Effector memory CD4-positive, alpha-beta T cell (primary cell): Measurements from ENCODE around the gene BBS1.
A peak's percentile ranks its signal among the peaks of the same experiment; 100 is the strongest.

ENCODE experiments used
- DNase-seq, 3 donors: peaks; one replicate each; pipeline ENCODE4 v3.0.0-alpha.2; 2020
- H3K27ac ChIP-seq: 2 replicates; pipeline ENCODE4 v1.7.0; 2013; ENCODE audit warnings: mild to moderate bottlenecking, low read length, moderate library complexity; ENCODE audit not compliant: insufficient read depth, poor library complexity, severe bottlenecking
- H3K27me3 ChIP-seq: replicated peaks from 2 replicates; pipeline ENCODE4 v1.7.0; 2013; ENCODE audit warnings: mild to moderate bottlenecking, low read length; ENCODE audit not compliant: insufficient read depth, control insufficient read depth, poor library complexity, severe bottlenecking
- H3K36me3 ChIP-seq: 2 replicates; pipeline ENCODE4 v1.7.0; 2013; ENCODE audit warnings: mild to moderate bottlenecking, low read length, moderate library complexity; ENCODE audit not compliant: control insufficient read depth, insufficient read depth
- H3K4me1 ChIP-seq: 2 replicates; pipeline ENCODE4 v1.7.0; 2013; ENCODE audit warnings: low read length, mild to moderate bottlenecking; ENCODE audit not compliant: control insufficient read depth, insufficient read depth, poor library complexity, severe bottlenecking
- H3K4me3 ChIP-seq: 2 replicates; pipeline ENCODE4 v1.7.0; 2013; ENCODE audit warnings: low read length, low read depth, mild to moderate bottlenecking; ENCODE audit not compliant: insufficient read depth, poor library complexity, severe bottlenecking
- H3K9me3 ChIP-seq: 2 replicates; pipeline ENCODE4 v1.7.0; 2013; ENCODE audit warnings: mild to moderate bottlenecking, low read length, moderate library complexity; ENCODE audit not compliant: control insufficient read depth

Gene BBS1

GRCh38 chr11:66548041-66548440, 37.6 kb downstream of the BBS1 start:
- DNase-seq, result no peak

GRCh38 chr11:66548774-66549630, 38.6 kb downstream of the BBS1 start:
- H3K36me3 ChIP-seq, result no peaks in the 10 kb centered on the region
- H3K27ac ChIP-seq, result no peak overlapping the region
- H3K9me3 ChIP-seq, result no peaks in the 10 kb centered on the region
- no peak overlapping the region for H3K4me3 ChIP-seq
- H3K27me3 ChIP-seq, result no peaks in the 10 kb centered on the region
- DNase-seq, result no peak
- peaks cover 17% of the 10 kb centered on the region for H3K4me1 ChIP-seq

More at GRCh38 chr11:66548041-66548440, 37.6 kb downstream of the BBS1 start:
- no peak overlapping the region for H3K4me3 ChIP-seq
- no peaks in the 10 kb centered on the region for H3K27me3 ChIP-seq
- H3K27ac ChIP-seq, result no peak overlapping the region
- H3K36me3 ChIP-seq, result no peaks in the 10 kb centered on the region
- no peaks in the 10 kb centered on the region for H3K9me3 ChIP-seq
- H3K4me1 ChIP-seq, result peaks cover 25% of the 10 kb centered on the region

- H3K27me3 ChIP-seq, result no peaks in the 10 kb centered on the region
- H3K27ac ChIP-seq, result no peak overlapping the region
- peaks cover 12% of the 10 kb centered on the region for H3K4me1 ChIP-seq
- H3K4me3 ChIP-seq, result no peak overlapping the region
- no peak for DNase-seq
- no peaks in the 10 kb centered on the region for H3K36me3 ChIP-seq
- no peaks in the 10 kb centered on the region for H3K9me3 ChIP-seq
These were observed 39.3 kb downstream of the BBS1 start for GRCh38 chr11:66549696-66550095.

- Histone ChIP-seq H3K27ac (no peak overlapping the region), H3K36me3 (no peaks in the 10 kb centered on the region), H3K4me3 (no peak overlapping the region), H3K9me3 (no peaks in the 10 kb centered on the region), H3K27me3 (no peaks in the 10 kb centered on the region), H3K4me1 (peaks cover 9% of the 10 kb centered on the region)
- no peak for DNase-seq
These were observed 40.5 kb downstream of the BBS1 start for GRCh38 chr11:66550887-66551286.

GRCh38 chr11:66554602-66555001, 44.2 kb downstream of the BBS1 start:
- peaks cover 4% of the 10 kb centered on the region for H3K4me1 ChIP-seq
- H3K27me3 ChIP-seq, result no peaks in the 10 kb centered on the region
- H3K36me3 ChIP-seq, result no peaks in the 10 kb centered on the region
- no peaks in the 10 kb centered on the region for H3K9me3 ChIP-seq
- no peak overlapping the region for H3K27ac ChIP-seq
- DNase-seq, result no peak
- no peak overlapping the region for H3K4me3 ChIP-seq

- no peaks in the 10 kb centered on the region for H3K27me3 ChIP-seq
- peaks cover 4% of the 10 kb centered on the region for H3K4me1 ChIP-seq
- H3K36me3 ChIP-seq, result no peaks in the 10 kb centered on the region
- no peak overlapping the region for H3K27ac ChIP-seq
- DNase-seq, result no peak
- no peaks in the 10 kb centered on the region for H3K9me3 ChIP-seq
- H3K4me3 ChIP-seq, result no peak overlapping the region
These were observed 45.0 kb downstream of the BBS1 start for GRCh38 chr11:66555416-66555815.

GRCh38 chr11:66556086-66556485, 45.7 kb downstream of the BBS1 start:
- H3K36me3 ChIP-seq, result no peaks in the 10 kb centered on the region
- no peaks in the 10 kb centered on the region for H3K27me3 ChIP-seq
- no peak overlapping the region for H3K4me3 ChIP-seq
- peaks cover 4% of the 10 kb centered on the region for H3K4me1 ChIP-seq
- no peaks in the 10 kb centered on the region for H3K9me3 ChIP-seq
- no peak overlapping the region for H3K27ac ChIP-seq
- no peak for DNase-seq

- no peak overlapping the region for H3K27ac ChIP-seq
- no peak for DNase-seq
- H3K36me3 ChIP-seq, result no peaks in the 10 kb centered on the region
- no peak overlapping the region for H3K4me3 ChIP-seq
- H3K27me3 ChIP-seq, result no peaks in the 10 kb centered on the region
- H3K9me3 ChIP-seq, result no peaks in the 10 kb centered on the region
- peaks cover 4% of the 10 kb centered on the region for H3K4me1 ChIP-seq
These were observed 47.4 kb downstream of the BBS1 start for GRCh38 chr11:66557733-66558326.

GRCh38 chr11:66559142-66559865, 48.9 kb downstream of the BBS1 start:
- peaks cover 4% of the 10 kb centered on the region for H3K4me1 ChIP-seq

More at GRCh38 chr11:66559142-66559865, 48.9 kb downstream of the BBS1 start:
- Histone ChIP-seq H3K36me3 (no peaks in the 10 kb centered on the region), H3K4me3 (no peak overlapping the region), H3K27me3 (no peaks in the 10 kb centered on the region), H3K27ac (no peak overlapping the region), H3K9me3 (no peaks in the 10 kb centered on the region)
- peak in 1 of 3 donors; percentile 21 for DNase-seq
